HEK293T (cell line): ENCODE measurements around the gene MICAL2.

Experiments used
- CTCF ChIA-PET: fragments of 350-600 bp; formaldehyde crosslinking; extraction: SDS; loops from one replicate; lab custom pipeline; 2021; ENCODE audit warnings: antibody characterized with exemption, inconsistent platforms; lab: Yijun Ruan, JAX
- POLR2A ChIA-PET: fragments of 350-600 bp; formaldehyde crosslinking; extraction: SDS; loops from one replicate; lab custom pipeline; 2020; ENCODE audit warnings: antibody characterized with exemption, inconsistent platforms; lab: Yijun Ruan, JAX
- DNase-seq: peaks from one replicate; pipeline ENCODE4 v3.0.0; 2012; ENCODE audit warnings: mixed read lengths; ENCODE audit errors: extremely low spot score
- ARNT ChIP-seq: fragments of 450-650 bp; IDR thresholded peaks from 2 replicates; pipeline ENCODE4 v1.6.1; 2017; ENCODE audit warnings: mild to moderate bottlenecking
- BHLHE40 ChIP-seq: fragments of 450-650 bp; IDR thresholded peaks from 2 replicates; pipeline ENCODE4 v1.6.1; 2016; ENCODE audit warnings: mild to moderate bottlenecking, moderate library complexity, borderline replicate concordance
- CTBP1 ChIP-seq: fragments of 450-650 bp; IDR thresholded peaks from 2 replicates; pipeline ENCODE4 v1.6.1; 2016; ENCODE audit warnings: borderline replicate concordance
- ELF4 ChIP-seq: fragments of 450-650 bp; IDR thresholded peaks from 2 replicates; pipeline ENCODE4 v1.6.1; 2017; ENCODE audit warnings: antibody characterized with exemption
- FOXA1 ChIP-seq: fragments of 450-650 bp; IDR thresholded peaks from 2 replicates; pipeline ENCODE4 v1.6.1; 2016; ENCODE audit warnings: mild to moderate bottlenecking
- FOXK2 ChIP-seq: fragments of 450-650 bp; IDR thresholded peaks from 2 replicates; pipeline ENCODE4 v1.6.1; 2016; ENCODE audit warnings: mild to moderate bottlenecking
- FOXM1 ChIP-seq: fragments of 450-650 bp; IDR thresholded peaks from 2 replicates; pipeline ENCODE4 v1.6.1; 2017; ENCODE audit warnings: mild to moderate bottlenecking, borderline replicate concordance
- HDGF ChIP-seq: fragments of 450-650 bp; IDR thresholded peaks from 2 replicates; pipeline ENCODE4 v1.6.1; 2017; ENCODE audit warnings: antibody characterized with exemption, borderline replicate concordance
- L3MBTL2 ChIP-seq: fragments of 450-650 bp; conservative IDR thresholded peaks from 2 replicates; pipeline ENCODE4 v1.6.1; 2016; ENCODE audit warnings: mild to moderate bottlenecking
- LEF1 ChIP-seq: fragments of 450-650 bp; IDR thresholded peaks from 2 replicates; pipeline ENCODE4 v1.6.1; 2017; ENCODE audit warnings: mild to moderate bottlenecking, borderline replicate concordance
- NFRKB ChIP-seq: fragments of 450-650 bp; IDR thresholded peaks from 2 replicates; pipeline ENCODE4 v1.6.1; 2016; ENCODE audit warnings: mild to moderate bottlenecking, moderate library complexity
- SP1 ChIP-seq: fragments of 450-650 bp; IDR thresholded peaks from 2 replicates; pipeline ENCODE4 v1.6.1; 2017
- SUZ12 ChIP-seq: fragments of 450-650 bp; IDR thresholded peaks from 2 replicates; pipeline ENCODE4 v1.6.1; 2016; ENCODE audit warnings: mild to moderate bottlenecking
- TARDBP ChIP-seq: fragments of 450-650 bp; IDR thresholded peaks from 2 replicates; pipeline ENCODE4 v1.6.1; 2016
- ZNF384 ChIP-seq: fragments of 450-650 bp; IDR thresholded peaks from 2 replicates; pipeline ENCODE4 v1.6.1; 2016
- TF ChIP-seq, protein P1 (sequence below): fragments of 450-650 bp; IDR thresholded peaks from 2 replicates; pipeline ENCODE4 v1.6.1; 2016

The MICAL2 gene

DNA sequence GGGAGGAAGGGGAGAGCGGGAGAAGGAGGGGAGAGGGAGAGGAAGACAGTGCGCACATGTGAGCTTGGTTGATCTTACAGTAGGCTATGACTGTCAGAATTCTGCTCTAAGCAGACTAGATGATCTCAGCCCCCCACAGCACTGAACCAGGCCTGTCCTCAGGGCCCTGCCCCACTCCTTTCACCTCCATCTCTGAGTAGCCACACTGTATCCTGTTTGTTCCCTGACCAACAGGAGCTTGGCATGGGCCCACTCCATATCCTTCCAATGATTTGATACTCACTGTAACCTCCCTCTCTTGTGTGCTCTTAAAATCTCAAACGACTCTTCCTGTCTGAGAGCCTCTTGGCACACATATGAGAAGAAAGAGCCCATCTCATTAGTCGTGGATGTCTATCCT, 180.9 kb downstream of the MICAL2 start:
- ChIA-PET POLR2A (no interaction called here), CTCF (interaction anchor here (1.2 kb wide), 1 partner anchor 39 kb away, joined by 3 read pairs; no protein-coding TSS in a partner anchor)
- TF ChIP-seq ARNT: no peak
- TF ChIP-seq LEF1: no peak
- TF ChIP-seq FOXM1: no peak
- TF ChIP-seq ZNF384: no peak
- no peak for TF ChIP-seq ELF4
- no peak for TF ChIP-seq TARDBP
- DNase-seq: no peak

DNA sequence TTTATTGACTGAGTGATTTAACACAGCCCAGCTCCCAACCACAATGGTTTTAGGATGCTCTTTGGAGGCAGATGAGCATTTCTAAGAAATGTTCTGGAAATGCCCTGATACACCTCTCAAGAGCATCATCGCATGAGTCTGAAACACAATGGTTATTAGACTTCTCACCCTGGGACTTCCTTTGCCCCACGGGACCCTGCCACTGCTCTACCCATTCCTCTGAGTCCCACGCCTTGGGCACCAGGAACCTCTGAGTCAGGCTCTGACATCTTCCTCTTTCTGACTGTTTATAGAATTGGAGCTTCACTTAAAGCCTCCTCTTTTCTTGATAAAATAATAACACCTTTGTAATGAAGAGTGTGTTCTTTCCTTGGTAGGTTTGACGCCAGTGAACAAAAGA, 181.4 kb downstream of the MICAL2 start:
- ChIA-PET CTCF (interaction anchor here (1.2 kb wide), 1 partner anchor 39 kb away, joined by 3 read pairs; no protein-coding TSS in a partner anchor), POLR2A (no interaction called here)
- TF ChIP-seq L3MBTL2 (no peak), ZNF384 (no peak)
- no peak for DNase-seq

DNA sequence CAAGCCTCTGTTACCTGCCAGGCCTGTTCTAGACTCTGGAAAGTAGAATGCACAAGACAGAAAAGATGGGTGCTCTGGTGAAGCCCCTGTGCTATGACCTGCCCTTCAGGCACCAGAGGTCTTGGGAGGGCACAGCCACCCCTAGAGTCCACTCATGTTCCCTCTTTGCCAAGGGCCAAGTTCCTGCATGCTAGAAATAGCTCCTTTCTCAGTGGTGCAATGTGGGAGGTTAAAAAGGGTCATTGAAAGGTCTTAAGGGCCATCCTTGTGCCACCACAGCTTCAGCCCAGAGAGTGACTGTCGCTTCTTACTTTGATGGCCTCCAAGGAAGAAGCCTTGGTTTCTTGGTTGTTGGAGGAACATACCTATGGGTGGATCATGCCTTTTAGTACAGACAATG, 182.4 kb downstream of the MICAL2 start:
- CTCF ChIA-PET: no interaction called here
- POLR2A ChIA-PET: no interaction called here
- TF ChIP-seq FOXM1 (no peak), ELF4 (no peak), L3MBTL2 (no peak), TARDBP (no peak)
- no peak for DNase-seq

DNA sequence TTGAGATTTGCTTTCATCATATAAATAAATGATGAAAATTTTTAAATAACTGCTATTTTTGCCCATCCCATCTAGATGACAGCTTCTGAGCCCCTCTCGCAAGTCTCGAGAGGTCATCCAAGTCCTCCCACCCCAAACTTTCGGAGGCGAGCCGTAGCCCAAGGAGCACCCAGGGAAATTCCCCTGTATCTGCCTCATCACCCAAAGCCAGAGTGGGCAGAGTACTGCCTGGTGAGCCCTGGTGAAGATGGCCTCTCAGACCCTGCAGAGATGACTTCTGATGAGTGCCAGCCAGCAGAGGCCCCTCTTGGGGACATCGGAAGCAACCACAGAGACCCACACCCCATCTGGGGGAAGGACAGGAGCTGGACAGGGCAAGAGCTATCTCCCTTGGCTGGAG, 183.1 kb downstream of the MICAL2 start:
- ChIA-PET POLR2A (no interaction called here), CTCF (no interaction called here)
- DNase-seq: no peak
- no peak for TF ChIP-seq HDGF
- TF ChIP-seq, protein P1, sequence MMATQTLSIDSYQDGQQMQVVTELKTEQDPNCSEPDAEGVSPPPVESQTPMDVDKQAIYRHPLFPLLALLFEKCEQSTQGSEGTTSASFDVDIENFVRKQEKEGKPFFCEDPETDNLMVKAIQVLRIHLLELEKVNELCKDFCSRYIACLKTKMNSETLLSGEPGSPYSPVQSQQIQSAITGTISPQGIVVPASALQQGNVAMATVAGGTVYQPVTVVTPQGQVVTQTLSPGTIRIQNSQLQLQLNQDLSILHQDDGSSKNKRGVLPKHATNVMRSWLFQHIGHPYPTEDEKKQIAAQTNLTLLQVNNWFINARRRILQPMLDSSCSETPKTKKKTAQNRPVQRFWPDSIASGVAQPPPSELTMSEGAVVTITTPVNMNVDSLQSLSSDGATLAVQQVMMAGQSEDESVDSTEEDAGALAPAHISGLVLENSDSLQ: no peak
- TF ChIP-seq FOXK2: no peak
- TF ChIP-seq TARDBP: no peak
- no peak for TF ChIP-seq SP1
- TF ChIP-seq BHLHE40: no peak
- TF ChIP-seq ELF4: no peak
- TF ChIP-seq NFRKB: no peak
- TF ChIP-seq L3MBTL2: no peak
- TF ChIP-seq ARNT: no peak
- no peak for TF ChIP-seq LEF1
- TF ChIP-seq FOXM1: no peak
- TF ChIP-seq SUZ12: no peak
- TF ChIP-seq CTBP1: no peak
- no peak for TF ChIP-seq FOXA1
- TF ChIP-seq ZNF384: no peak

DNA sequence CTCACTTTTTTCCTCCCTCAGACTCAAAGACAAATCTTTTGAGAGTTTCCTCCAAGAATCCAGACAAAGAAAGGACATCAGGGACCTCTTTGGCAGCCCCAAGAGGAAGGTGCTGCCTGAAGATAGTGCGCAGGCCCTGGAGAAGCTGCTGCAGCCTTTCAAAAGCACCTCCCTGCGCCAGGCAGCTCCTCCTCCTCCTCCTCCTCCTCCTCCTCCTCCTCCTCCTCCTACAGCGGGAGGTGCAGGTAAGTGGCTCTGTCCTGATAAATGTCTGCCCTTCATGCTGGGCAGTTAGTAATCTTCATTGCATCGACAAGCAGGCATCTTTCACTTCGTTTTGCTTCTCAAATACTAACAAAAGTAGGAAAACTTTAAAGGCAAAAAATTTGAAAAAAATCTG, 184.2 kb downstream of the MICAL2 start:
- peak; percentile 2 for DNase-seq
- CTCF ChIA-PET: no interaction called here

DNA sequence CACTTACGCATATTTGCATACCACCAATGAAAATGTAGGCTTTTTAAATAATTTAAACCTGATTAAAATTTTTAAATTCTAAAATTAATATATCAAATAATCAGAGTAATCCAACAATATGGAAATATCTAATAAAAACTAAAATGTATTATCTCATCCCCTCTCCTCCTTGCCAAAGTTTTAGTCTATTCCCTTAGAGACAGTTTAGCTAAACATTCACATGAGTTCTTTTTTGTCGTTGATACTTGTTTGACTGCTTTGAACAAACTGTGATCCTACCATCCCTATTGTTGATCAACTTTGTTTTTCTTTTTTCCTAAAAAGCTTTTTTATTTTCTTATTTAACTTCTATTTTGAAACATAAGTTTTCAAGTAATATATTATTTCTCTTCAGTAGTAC, 185.6 kb downstream of the MICAL2 start:
- no peak for DNase-seq
- ChIA-PET CTCF (no interaction called here), POLR2A (no interaction called here)
- TF ChIP-seq FOXM1: no peak
- no peak for TF ChIP-seq ZNF384
- TF ChIP-seq FOXK2: no peak
- no peak for TF ChIP-seq CTBP1
- TF ChIP-seq TARDBP: no peak
- TF ChIP-seq FOXA1: no peak
- no peak for TF ChIP-seq LEF1
- TF ChIP-seq SUZ12: no peak
- TF ChIP-seq NFRKB: no peak
- no peak for TF ChIP-seq ELF4
- TF ChIP-seq L3MBTL2: no peak
- TF ChIP-seq ARNT: no peak
- TF ChIP-seq, protein P1: no peak
- no peak for TF ChIP-seq SP1
- TF ChIP-seq HDGF: no peak
- TF ChIP-seq BHLHE40: no peak

More for the DNA sequence above, 184.2 kb downstream of the MICAL2 start:
- TF ChIP-seq NFRKB (no peak), FOXK2 (no peak), FOXA1 (no peak)
- POLR2A ChIA-PET: no interaction called here

DNA sequence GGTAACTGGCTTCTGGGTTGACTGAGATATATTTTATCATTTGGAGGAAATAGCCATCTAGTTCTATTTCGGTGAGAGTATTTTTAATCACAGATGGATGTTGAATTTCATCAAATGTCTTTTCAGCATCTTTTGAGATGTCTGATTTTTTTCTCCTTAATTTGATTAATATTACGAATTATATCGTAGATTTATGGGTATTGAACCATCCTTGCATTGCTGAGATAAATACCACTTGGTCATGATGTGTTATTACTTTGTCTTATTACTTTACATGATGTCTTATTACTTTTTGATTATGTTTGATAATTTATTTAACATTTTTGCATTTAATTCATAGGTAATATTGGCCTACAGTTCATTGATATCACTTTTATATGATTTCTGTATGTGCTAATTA, 188.2 kb downstream of the MICAL2 start:
- no peak for DNase-seq

More for the DNA sequence above, 188.2 kb downstream of the MICAL2 start:
- CTCF ChIA-PET: no interaction called here
- TF ChIP-seq CTBP1 (no peak), SP1 (no peak), L3MBTL2 (no peak), NFRKB (no peak), FOXM1 (no peak), FOXK2 (no peak), SUZ12 (no peak), ARNT (no peak), FOXA1 (no peak), TARDBP (no peak), HDGF (no peak), LEF1 (no peak)
- TF ChIP-seq, protein P1: no peak
- POLR2A ChIA-PET: no interaction called here
